HG03575 (cell line): ENCODE measurements around the gene FBXW4.
"Not testable (repeated sequence)": the region's sequence is repeated elsewhere in the genome, so short reads cannot be mapped to it uniquely, and the experiment has no call there.

Experiments used
- ATAC-seq: cut with Tn5 transposase; IDR thresholded peaks from one replicate; pipeline ENCODE4 v1.9.1; 2021; ENCODE audit not compliant: unreplicated experiment, insufficient number of reproducible peaks, low FRiP score; ENCODE audit errors: extremely low read depth

The FBXW4 gene

DNA sequence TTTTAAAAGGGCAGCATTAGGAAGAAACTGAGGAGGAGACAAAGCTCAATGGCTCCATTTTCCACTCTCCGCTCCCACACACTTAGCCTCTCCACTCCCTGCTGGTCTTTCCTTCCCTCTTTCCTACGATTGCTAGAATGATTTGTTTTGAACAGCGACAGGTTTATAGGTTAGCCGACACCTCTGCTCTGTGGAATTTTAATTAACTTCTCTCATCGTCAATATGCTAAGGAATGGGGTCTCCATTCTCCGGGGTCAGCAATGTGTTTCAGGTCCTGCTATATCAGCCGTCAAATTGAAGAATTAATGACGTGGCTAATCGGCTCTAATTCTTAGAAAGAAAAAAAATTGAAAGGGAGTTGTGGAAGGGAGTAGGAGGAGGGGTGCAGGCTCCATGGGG lies 28.9 kb downstream of the FBXW4 start:
- ATAC-seq, result no peak

DNA sequence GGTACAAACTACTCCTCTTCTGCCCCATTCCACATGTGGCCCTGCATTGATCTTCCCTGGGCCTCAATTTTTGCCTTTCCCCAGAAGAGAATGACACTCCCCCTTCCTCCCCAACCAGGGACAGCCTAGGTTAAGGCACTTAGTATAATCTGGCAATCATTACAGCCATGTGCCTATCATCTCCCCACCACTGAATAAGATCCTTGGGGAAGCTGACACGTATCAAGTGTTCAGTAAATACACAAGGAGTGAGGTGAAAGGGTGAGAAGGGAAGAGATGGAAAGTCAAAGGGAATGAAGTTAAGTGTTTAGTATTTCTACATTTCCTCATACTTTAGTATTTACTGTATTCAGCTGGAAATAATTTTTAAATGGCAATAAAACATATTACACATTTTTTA lies 31.9 kb downstream of the FBXW4 start:
- ATAC-seq, result no peak

- ATAC-seq, result no peak
Measured at GRCh38 chr10:101660256-101660655, 34.7 kb downstream of the FBXW4 start.

DNA sequence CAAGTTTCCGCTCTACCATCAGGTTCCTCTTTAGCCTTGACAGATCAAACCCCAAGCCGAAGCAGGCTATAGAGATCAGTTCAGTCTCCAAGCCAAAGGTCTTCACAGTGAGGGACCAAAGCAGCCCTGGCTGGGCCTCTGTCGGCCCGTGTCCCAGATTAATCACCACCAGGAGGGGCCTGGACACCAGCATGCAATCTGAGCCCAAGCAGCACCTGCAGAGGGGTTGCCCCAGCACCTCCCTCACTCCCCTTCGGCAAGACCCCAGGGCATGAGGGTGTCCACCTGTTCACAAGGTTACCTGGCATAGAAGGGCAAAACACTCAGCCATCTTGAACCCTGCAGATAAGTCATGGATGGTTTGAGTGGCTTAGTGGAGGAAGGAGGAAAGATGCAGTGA lies 36.0 kb downstream of the FBXW4 start:
- ATAC-seq, result no peak

GRCh38 chr10:101656890-101657289 lies 38.1 kb downstream of the FBXW4 start:
- no peak for ATAC-seq

DNA sequence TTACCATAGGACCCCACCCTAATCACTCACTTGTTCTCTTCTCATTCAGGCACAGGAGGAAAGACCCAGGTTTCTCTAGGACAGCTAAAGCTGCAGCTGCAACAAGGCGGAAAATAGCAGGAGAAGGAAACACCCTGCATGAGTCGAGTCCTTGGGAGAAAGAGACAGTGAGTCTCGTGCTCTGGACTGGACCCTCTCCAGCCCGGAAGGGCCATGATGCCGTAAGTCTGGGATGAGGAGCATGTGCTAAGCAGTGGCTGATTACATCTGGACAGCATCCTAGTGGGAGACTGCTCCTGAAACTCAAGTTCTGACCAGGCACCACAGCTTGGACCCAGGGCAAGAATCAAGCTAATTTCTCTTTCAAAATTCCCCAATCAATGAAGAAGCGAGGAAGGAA lies 39.4 kb downstream of the FBXW4 start:
- no peak for ATAC-seq

- no peak for ATAC-seq
Measured at GRCh38 chr10:101653536-101653935, 41.4 kb downstream of the FBXW4 start.

GRCh38 chr10:101651336-101651735 lies 43.6 kb downstream of the FBXW4 start:
- ATAC-seq, result no peak

DNA sequence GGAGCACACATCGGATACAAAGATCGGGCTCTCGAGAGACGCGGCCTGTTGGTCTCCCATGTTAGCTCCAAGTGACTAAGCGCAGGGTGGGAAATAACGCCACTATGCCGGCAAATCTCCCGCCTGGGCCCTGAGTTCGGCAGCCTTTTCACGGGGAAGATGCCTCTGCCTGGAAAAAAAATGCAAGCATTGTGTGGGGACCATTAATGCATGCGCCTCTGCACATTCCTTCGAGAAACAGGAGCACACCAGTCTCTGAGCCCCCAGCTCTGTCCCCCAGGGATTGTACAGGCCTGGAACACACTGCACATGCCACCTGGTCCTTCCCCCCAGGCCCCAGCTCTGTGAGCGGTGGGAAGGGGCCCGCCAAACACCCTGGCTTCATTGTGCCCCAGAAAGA lies 44.1 kb downstream of the FBXW4 start:
- no peak for ATAC-seq

DNA sequence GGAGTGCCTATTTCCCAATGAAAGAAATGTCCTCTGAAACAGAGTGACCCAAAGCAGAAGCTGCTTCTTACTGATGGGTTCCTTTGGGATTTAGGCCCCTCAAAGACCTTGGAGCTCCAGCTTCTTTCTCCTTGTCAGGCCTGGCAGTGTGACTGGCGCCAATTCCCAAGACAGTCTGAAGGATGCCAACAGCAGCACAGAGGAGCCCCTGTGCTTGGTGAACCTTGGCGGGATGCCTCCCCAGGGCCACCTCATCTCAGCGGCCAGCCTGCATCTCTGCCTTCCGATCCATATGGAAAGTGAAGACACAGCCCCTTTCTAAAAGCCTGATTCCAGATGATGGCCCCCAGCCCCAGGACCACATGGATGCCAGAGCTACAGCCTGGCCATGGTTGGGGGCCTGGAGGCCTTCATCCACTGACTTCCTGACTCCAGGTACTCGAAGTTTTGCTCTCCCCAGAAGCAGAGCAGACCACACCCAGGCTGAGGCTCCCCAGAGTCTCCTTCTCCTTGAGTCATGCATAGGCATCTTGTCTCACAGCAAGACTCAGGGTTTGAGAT lies 45.4 kb downstream of the FBXW4 start:
- no peak for ATAC-seq

DNA sequence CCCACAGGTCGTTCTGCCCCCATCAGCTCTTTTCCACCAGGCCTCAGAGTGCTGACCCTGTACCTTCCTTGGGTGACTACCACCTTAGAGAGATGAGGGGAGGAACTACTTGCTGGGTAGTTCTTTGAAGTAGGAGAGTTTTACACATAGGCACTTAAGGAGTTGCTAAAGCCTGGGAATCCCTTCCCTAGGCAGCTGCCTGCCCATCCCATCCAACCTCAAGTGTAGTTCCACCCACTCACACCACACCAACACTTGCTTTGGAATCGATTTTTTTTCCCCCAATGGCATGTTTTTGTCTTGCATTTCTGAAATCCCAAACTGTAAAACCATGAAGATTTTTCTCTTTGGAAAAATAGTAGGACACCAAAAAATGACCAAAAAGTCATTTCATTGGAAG lies 47.7 kb downstream of the FBXW4 start:
- ATAC-seq, result no peak

DNA sequence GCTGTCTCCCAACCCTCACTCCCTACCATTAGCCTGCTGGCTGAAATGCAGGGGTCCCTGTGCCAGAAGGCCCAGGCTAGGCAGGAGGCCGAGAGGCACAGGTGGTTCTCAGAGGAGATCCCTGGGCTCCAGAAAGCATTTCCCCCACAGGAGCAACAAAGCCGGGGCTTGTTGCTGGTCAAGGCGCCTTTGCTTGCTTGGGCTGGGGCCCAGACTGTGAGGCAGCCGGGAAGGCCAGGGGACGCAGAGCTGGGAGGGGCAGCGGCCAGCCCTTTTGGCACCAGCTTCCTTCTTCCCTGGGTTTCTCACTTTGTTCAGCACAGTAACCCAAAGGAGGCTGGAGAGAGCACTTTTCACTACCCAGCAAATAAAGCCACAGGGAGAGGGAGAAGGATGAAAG lies 48.6 kb downstream of the FBXW4 start:
- ATAC-seq, result no peak

DNA sequence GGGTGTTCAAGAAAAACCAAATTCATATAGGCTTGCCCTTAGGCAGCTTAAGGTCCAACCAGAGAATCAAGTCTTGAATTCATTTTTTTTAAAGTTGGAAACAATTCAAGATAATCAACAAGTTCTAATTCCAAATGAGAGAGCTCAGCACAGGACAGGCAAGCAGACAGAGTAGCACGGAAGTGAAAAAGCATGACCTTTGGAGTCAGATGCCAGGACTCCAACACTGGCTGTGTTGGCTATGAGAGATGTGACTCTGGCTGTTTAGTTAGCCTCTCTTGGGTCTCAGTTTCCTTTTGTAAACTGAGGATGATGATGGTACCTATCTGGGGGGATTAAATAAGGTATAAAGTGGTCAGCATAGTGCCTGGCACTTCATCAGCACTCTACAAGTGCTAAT lies 49.3 kb downstream of the FBXW4 start:
- ATAC-seq, result no peak

- no peak for ATAC-seq
Measured at GRCh38 chr10:101644002-101644401, 51.0 kb downstream of the FBXW4 start.

DNA sequence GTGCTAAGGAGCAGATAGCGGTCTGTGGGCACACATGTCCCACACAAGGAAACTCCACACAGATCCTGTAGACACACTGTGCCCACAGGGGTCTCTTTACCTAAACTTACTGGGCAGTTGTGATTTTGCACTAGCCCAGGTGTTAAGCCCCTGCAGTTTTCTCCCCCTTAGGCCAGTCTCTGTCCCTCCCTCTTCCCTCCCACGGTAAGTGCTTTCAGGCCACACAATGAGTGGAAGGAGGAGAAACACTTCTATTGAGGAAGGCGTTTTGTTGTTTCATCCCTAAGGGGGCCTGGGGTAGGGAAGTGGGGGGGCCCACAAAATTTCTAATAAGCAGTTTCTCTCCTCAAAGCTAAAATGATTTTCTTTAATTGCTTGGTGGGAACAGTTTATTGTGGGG lies 51.4 kb downstream of the FBXW4 start:
- ATAC-seq, result no peak

- ATAC-seq, result no peak
Measured at GRCh38 chr10:101639141-101639900, 55.6 kb downstream of the FBXW4 start.

DNA sequence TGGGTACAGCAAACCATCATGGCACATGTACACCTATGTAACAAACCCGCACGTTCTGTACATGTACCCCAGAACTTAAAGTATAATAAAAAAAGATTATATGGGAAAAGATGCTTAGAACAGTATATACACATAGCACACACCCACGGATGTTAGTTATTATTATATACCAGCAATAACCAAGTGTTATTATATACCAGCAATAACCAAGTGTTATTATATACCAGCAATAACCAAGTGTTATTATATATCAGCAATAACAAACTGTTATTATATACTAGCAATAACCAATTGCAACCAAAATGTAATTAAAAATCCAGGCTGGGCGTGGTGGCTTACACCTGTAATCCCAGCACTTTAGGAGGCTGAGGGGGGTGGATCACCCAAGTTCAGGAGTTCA lies 61.5 kb downstream of the FBXW4 start:
- not testable (repeated sequence) for ATAC-seq

GRCh38 chr10:101631821-101632475 lies 63.0 kb downstream of the FBXW4 start:
- ATAC-seq, result no peak

- no peak for ATAC-seq
Measured at GRCh38 chr10:101630633-101630920, 64.4 kb downstream of the FBXW4 start.

DNA sequence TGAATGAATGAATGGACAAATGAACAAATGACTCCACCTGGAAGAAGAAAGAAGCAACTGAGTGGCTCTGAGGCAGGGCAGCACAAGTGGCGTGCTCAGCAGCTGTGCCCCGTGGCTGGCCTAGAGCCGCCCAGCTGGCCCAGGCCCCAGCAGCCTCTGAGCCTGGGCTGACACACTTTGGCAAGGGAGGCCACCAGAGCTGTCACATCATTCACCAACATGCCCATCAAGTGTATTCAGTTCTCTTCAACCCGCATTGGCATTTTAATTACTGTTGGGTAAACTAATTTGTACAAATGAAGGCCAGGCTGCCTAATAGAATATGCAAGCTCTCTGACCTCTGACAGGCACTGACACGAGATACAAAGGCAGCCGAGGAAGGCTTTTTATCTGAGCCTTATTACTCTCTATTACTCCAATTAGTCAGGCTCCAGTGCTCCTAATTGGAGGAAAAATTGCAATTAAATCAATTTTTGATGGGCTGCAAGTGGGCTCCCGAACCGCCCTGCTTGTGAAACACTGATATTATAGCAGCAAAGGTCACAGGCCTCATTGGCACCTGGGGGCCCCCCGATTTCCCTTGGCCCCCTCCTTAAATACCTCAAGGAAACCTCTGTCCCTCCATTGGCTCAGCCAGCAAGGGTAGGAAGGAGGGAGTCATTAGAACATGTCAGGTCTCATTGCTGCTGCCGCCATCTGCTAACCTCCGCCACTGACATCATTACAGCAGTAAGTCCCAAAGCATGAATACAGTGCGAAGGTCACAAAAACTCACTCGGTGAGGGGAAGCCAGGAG lies 64.9 kb downstream of the FBXW4 start:
- ATAC-seq, result no peak
